Coronary artery (tissue), 2 donors: ENCODE measurements around the gene SLC49A3.

Experiments used
- DNase-seq: peaks from one replicate; pipeline ENCODE4 v3.0.0-alpha.2; 2017; ENCODE audit warnings: low spot score
- H3K27ac ChIP-seq, 2 donors: fragments of 200-600 bp; sonication (generic); one replicate each; pipeline ENCODE4 v1.5.1; 2016 to 2019
- H3K4me3 ChIP-seq: fragments of 200-600 bp; sonication (generic); 2 replicates; pipeline ENCODE4 v1.5.1; 2016; ENCODE audit warnings: mild to moderate bottlenecking, moderate library complexity
- CTCF ChIP-seq: fragments of 200-600 bp; sonication (generic); IDR thresholded peaks from one replicate; pipeline ENCODE4 v1.5.1; 2019; ENCODE audit warnings: antibody characterized with exemption

Gene SLC49A3

DNA sequence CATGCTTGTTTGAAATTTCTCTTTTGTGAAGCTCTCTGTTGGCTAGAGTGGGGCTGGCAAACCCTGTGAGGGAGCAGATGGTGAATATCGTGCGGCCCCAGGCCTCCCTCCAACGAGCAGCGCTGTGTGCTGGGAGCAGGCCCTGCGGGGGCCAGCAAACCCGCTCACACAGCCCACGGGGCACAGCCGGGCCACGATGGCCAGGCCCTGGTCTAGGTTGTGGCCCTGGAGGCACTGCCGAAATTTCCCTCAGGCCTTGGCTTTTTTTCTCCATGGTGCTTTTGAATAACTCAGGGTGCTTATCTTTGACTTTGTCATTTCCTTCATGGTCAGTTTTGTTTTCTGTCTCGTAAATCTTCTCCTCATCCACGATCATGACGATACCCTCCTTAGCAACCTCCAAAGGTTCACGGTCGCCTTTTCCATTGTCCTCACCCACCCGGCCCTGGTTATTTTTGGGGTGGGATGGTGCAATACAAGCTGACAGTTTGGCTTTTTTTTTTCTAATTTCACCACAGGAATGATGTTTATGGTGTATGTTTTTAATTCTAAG, 37.4 kb upstream of the SLC49A3 start:
- no peak for DNase-seq
- Histone ChIP-seq H3K27ac (peak overlapping the region in 1 of 2 donors; percentile 26), H3K4me3 (no peak overlapping the region)
- no peak for TF ChIP-seq CTCF

DNA sequence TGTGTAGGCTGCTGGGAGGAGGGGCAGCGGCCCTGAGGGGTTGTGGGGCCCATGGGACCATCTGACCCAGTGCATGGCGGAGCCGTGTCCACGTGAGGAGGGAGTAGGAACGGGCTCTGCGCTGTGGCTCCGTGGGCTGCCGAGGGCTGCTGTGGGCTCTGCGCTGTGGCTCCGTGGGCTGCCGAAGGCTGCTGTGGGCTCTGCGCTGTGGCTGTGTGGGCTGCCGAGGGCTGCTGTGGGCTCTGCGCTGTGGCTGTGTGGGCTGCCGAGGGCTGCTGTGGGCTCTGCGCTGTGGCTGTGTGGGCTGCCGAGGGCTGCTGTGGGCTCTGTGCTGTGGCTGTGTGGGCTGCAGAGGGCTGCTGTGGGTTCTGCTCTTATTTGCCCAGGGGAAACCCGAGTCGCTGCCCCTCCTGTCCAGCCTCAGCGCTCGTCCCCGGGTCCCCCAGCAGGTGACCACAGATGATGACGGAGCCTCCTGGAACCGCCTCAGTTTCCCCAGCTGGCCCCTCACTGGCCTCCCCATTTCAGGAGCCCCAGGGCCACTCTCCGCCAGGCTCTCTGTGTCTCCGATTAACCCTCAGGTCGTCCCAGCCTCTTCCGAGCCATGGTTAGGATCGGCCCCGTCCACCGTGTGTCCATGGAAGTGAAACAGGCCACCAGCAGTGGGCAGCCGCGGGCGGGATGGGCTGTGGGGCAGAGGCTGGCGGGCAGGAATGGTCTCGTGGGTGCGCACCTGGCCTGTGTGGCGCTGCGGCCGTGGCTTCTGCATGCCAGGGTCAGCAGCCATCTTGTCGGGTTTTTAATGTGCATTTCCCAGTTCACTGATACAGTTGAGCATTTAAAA, 36.7 kb upstream of the SLC49A3 start:
- Histone ChIP-seq H3K27ac (peak overlapping the region in 1 of 2 donors; percentile 26), H3K4me3 (no peak overlapping the region)
- no peak for DNase-seq
- no peak for TF ChIP-seq CTCF

GRCh38 chr4:723751-724530, 35.0 kb upstream of the SLC49A3 start:
- no peak overlapping the region for H3K27ac ChIP-seq
- no peak overlapping the region for H3K4me3 ChIP-seq
- DNase-seq: no peak
- TF ChIP-seq CTCF: no peak

GRCh38 chr4:722851-723360, 34.0 kb upstream of the SLC49A3 start:
- no peak for DNase-seq
- TF ChIP-seq CTCF: no peak
- Histone ChIP-seq H3K4me3 (no peak overlapping the region), H3K27ac (no peak overlapping the region)

DNA sequence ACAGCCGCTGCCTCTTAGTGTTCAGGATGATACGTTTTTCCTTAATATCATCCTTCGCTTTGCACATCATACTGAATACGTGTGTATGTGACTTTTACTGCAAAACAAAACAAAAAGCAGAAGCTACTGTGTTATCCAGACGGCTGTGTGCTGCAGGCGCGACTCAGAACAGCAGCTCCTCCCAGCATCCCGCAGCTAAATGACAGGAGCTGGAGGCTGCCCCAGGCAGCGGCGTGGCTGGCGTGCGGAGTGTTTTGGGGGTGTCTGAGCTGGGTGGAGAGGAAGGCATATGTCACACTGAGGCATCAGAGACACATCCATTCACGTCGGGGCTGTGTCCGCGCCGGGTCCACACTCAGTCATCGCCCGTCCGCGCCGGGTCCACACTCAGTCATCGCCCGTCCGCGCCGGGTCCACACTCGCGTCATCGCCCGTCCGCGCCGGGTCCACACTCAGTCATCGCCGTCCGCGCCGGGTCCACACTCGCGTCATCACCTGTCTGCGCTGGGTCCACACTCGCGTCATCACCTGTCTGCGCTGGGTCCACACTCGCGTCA, 33.3 kb upstream of the SLC49A3 start:
- DNase-seq: no peak
- H3K27ac ChIP-seq: no peak overlapping the region
- H3K4me3 ChIP-seq: no peak overlapping the region
- TF ChIP-seq CTCF: no peak

DNA sequence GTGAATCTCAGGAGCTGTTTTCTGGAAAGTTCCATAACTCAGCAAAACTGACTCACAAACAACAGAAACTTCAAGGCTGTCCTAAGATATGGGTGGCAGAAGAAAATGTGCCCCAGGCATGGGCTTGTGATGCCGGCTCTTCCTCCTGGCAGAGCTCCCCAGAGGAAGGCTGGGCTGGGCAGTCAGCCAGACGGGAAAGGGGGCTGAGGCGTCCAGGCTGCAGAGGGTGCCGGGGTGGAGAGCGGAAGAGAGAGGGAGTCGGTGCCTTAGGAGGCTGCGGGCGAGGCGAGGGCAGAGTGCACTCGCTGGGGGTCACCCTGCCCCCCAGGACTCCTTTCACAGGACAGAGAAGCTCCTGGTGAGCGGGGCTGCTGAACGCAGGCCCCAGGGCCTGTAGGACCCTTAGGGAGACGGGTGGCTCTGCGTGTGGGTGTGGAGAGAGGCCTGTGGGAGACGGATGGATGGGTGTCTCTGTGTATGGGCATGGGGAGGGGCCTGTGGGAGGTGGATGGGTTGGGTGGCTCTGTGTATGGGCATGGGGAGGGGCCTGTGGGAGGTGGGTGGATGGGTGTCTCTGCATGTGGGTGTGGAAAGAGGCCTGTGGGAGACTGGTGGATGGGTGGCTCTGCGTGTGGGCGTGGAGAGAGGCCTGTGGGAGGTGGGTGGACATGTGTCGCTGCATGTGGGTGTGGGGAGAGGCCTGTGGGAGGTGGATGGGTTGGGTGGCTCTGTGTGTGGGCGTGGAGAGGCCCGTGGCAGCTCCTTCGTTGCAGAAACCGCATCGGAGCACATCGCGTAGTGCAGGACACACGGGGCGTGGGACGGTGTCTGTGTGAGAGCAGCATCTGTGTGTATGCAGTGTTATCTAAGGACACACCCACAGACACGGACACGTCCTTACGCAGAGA, 32.6 kb upstream of the SLC49A3 start:
- Histone ChIP-seq H3K27ac (peak overlapping the region in 1 of 2 donors; percentile 11), H3K4me3 (no peak overlapping the region)
- DNase-seq: no peak
- no peak for TF ChIP-seq CTCF
